HG02973 (cell line): ENCODE results near the gene TRMT44.
A peak's percentile ranks its signal among the peaks of the same experiment; 100 is the strongest.

Experiments
- ATAC-seq: cut with Tn5 transposase; IDR thresholded peaks from one replicate; pipeline ENCODE4 v1.9.1; 2021; ENCODE audit warnings: moderate library complexity; ENCODE audit not compliant: unreplicated experiment

TRMT44 gene

DNA sequence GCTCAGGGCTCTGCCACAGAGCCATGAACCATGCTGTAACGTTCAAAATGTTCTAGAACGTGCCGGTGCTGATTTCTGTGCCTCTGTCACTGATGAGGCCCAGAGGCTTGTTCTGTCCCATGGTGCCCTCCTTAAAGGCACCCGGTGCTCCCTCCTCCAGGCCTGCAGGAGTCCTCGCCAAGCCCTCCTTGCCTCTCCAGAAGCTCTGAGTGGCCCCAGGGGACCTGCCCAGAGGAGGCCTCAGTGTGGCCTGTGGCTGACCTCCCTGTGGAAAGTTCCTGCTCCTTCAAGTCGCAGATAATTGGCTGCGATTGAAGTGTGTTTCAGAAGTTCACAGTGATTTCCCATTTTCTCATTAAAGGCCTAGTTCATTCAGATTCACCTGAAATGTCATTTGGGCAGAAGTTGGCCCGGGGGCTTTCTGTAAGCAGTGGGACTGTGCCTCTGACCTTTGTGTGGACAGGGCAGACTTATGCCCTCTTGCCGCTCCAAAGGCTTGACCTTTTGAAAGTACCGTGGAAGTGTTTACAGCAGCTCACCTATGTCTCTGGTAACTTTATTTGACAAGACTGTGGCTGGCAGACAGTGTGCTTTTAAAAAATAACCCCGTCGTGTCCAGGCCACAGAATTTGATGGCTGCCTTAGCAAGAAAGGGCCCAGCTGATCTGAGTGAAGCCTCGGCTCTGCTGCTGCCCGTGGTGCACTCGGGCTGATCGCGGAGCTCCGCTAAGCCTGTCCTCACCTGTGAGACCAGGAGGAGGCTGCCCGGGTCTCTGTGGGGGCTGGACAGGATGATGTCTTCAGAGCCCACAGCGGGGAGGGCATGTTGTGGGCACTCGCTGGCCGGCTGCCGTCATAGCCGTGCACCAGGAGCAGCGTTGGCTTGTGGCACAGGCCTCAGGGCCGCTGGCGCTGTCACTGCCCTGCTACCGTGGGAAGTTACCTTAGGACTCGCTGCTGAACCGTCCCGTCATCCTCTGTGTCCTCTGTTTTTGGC is 25.3 kb downstream of the TRMT44 start:
- ATAC-seq: no peak

DNA sequence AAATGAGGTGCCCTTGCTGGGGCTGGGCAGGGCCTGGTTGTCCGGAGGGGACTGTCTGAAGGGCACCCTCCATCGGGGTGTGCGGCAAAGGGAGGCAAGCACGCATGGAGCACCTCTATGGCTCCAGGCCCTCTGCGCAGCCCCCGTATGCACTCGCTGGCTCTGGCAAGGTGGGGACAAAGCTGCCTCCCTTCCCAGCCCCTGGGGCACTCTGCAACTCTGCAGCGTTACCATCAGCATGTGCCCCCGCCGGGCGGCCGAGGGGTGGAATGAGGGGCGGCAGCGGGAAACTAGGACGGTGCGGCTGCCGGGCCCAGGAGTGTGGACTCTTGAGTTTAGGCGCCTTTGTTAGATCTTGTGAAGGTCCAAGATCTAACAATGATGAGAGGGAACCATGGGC is 26.4 kb downstream of the TRMT44 start:
- no peak for ATAC-seq

DNA sequence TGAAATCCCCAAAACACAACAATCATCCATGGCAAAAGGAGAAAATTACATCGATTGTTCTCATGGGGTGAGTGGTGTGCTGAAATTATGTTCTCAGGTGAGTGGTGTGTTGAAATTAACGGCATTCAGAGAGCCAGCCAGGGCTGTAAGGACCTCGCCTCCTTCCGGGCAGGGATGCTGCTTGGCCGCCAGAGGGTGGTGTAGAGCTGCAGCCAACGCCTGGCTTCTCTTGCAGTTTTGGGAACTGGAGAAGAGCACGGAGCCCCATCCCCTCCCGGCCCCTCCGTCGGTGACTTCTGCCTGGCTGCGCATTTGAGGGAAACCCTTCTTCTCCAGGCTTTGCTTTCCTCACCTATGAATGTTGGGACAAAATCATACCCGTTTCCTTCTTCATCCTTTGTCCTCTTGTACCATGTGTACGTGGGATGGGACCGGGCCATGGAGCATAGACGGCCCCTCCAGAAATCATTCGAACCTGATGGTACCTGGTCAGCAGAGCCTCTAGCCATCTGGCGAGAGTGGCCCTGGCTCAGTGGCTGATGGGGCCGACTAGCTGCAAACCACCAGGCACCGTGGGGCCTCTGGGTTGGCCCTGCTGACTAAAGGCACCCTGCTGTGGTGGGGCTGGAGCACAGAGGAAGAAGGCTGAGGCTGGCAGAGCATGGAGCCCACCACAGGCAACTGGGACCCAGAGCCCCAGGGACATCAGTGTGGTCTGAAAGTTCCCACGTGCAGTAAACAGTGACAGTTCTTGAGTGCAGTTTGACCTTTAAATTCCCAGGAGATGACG is 28.4 kb downstream of the TRMT44 start:
- peak; percentile 74 for ATAC-seq

DNA sequence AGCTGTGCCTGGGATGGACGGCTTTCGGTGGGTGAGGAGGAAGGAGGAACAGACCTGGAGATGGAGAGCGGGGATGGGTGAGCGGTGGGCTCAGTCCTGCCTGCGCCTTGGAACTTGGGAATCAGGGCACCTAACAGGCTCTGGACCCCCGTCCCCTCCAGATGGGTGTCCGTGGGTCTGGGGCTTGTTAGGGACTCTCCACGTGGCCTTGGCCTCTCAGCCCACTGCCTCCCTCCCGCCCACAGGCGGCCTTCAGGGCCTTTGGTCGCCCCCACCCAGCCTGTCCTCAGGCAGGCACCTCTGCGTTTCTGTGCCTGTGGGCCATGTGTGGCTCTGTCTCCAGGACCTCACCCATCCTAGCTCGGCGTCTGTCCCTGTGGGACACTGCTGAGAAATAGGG is 29.0 kb downstream of the TRMT44 start:
- no peak for ATAC-seq

DNA sequence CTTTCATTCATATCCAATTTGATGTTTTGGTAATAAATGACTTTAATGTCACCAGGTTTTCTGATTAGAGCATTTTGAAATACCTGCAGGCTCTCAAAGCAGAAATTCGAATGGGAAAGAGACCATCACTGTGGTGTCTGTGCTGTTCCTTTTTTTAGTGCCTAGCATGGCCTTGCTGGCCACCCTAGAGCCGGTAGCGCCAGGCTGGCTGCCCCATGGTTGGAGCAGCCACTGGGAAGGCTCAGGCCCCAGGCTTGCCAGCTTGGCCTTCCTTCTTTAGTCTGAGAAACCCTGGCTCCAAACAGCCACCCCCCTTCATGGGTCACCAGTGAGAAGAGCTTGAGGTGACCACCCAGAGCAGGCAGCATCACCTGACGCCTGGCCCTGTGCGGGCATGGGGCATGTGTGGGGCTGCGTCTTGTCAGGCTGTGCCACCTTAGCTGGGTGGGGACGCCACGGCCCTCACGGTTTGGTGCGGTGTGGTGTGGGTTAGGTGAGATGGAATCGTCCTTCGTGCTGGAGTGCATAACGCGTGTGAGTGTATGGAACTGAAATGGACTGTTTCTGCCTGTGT is 30.0 kb downstream of the TRMT44 start:
- ATAC-seq: no peak

DNA sequence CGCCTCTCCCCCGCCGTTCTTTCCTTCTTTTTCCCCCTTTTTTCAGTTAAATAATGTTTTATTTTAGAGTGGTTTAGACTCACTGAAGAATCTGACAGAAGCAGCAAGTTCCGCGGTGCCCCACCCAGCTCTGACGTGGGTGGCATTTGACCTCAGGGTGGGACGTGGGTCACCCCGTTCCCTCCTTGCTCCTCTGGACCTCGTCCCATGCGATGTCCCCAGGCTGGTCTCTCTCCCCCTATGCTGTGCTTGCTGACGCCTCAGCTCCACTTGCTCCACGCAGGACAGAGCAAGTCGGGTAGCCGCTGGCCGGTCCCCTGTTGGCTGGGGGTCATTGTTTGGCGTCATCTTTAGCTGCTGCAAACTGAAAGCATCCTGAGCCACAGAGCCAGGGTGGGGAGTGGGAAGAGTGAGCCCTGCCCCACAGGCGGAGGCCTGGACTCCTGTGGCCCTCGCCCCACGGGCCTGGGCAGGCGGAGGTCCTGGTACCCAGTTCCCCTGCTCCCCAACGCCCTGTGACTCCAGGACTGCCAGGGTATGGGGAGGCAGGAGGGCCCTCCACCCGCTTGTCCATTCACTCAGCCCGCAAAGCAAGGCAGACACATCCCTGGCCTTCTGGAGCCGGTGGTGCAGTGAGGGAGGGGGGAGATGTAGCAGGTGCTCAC is 30.8 kb downstream of the TRMT44 start:
- no peak for ATAC-seq

DNA sequence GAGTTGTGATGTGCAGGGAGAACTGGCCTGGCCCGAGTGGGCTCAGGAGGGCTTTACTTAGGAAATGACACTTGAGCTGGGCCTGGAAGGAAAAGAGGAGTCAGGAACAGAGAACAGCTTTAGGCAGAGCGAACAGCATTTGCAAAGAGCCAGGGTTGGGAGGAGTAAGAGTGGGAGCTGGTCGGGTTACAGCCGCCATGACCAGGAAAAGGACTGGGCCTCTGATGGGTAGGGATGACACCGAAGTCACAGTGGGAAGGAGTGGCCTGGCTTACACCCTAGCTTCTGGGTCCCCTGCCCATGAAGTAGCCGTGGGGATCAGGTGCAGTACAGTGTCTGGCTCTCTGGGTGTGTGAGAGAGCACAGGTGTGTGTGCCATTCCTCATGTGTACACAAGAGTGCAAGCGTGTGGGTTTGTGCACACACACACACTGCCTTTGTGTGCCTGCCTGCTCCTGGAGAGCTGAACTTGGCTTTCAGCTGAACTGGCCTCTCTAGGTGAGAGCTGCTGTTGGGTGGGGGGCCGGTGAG is 31.6 kb downstream of the TRMT44 start:
- ATAC-seq: no peak

DNA sequence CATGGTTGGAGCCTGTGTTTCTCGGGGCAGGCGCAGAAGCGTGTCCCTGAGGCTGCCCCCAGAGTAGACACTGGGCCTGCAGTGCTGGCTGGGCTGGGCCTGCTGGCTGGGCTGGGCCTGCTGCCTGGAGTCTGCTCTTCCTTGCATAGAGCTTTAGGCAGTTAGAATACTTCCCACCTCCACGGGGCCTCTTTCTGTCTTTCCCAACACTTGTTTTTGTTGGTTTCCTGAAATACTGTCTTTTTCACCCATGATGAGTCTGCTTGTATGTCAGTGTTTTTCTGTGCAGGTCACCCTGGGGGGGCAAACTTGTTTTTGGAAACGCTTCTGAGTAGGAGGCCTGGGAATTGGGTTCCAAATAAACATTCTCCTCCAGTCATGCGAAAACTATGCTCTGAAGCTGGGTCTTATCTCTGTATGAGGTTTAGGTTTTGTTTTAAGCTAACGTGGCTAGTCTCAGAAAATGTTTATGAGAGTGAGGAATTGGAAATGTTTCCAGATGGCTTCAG is 32.2 kb downstream of the TRMT44 start:
- no peak for ATAC-seq

DNA sequence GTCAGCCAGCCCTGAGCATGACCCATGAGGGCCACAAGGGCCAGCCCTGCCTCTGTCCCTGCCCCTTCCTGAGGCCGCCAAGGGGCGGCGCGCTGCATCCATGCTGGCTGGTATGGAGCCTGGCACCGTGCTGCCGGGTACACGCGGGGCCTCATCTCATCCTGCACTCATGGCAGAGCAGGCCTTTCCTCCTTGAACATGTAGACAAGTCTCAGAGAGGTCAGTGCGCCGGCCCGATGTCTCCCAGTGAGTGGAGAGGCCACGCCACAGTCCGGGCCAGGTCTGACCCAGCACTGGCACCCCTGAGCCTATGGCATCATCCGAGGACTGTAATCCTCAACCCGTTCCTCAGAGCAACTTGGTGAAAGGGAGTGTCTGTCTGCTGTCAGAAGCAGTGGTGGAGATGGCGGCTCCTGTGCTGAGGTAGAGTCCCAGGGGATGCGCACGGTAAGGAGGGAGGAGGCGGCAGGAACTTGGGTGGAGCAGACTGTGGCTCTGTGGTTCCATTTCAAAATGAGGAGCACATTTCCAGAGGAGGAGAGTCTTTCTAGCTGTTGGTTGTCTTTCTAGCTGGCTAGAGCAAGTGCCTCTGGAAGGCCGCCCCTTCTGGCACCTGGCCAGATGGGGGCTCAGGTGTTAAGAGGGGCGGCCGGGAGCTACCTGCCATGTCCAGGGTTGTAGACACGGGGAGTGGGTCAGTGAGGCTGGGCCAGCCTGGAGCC is 32.8 kb downstream of the TRMT44 start:
- no peak for ATAC-seq

DNA sequence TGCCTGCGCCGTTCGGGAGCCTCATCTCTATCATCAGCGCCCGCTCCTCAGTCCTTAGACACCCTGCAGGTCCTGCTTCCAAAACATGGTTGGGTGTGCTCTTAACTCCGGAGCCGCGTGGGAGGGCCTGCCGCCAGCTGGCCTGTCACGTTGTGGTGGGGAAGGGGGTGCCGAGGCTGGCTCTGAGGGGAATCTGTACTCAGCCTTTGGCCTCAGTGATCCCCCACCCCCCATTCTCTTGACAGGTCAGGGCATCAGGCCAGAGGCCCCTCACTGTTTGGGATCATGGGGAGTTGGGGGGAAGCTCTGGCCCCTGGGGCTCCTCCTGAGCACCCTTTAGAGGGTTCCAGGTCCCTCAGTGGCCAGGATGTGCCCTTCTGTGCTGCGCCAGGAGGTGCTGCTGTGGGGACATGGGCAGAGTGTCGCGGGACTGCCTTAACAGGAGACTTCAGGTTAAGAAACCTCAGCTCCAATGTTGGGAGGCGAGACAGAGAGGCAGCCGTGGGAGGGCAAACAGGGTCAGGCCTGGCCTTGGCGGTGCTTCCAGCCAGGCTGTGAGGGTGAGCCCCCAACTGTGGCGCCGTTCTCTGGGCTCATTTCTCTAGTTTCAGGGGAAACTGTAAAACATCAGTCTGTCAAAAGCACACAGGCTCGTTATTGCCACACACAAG is 33.5 kb downstream of the TRMT44 start:
- no peak for ATAC-seq

DNA sequence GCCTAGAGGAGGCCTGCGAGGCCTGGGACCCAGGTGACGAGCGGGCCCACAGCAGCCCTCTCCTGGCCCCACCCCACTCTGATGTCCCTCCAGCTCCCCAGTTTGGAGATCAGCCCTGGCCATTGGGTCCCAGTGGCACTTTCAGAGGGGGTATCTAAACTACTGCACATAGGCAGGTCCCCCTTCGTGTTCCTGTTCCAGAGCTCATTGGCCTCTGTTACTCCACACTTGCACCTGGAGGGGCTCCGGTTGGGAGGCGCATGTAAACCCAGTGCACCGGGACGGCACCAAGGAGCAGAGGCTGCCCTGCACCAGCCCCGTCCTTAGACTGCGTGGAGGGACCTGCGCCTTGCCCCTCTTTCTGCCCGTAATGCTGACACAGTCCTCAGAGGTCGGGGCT is 34.3 kb downstream of the TRMT44 start:
- no peak for ATAC-seq

DNA sequence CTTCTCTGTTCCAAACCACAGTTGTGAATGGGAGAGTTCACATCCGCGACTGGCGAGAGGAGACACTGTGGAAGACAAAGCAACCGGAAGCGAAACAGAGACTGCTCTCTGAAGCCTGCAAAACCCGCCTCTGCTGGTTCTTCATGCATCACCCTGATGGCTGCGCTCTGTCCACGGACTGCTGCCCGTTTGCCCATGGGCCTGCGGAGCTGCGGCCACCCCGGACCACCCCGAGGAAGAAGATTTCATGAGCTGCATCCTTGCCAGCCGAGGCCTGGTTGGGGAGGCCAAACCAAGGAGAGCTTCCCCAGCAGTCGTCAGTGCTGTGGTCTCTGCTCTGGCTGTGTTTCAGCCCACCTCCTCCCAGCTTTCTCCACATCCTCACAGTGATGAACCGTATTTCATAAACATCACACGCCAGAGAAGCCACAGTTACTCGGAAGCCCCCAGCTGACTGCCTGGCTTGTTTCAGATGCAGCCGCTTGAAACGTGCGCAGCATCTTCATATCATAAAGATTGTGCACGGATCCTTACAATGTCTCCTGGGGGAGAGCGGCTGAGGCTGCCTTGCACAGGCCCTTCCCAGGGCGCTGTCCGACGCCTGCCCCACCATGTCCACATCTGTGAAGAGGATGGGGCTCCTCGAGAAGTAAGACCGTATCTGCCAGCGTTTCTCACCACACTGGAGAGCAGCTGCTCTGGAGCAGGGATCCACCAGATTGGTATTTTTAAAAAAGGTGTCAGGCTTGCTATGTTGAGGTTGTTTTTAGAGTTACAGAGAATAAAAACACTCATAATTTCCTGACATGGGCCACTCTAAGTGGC is 35.4 kb downstream of the TRMT44 start:
- ATAC-seq: no peak

DNA sequence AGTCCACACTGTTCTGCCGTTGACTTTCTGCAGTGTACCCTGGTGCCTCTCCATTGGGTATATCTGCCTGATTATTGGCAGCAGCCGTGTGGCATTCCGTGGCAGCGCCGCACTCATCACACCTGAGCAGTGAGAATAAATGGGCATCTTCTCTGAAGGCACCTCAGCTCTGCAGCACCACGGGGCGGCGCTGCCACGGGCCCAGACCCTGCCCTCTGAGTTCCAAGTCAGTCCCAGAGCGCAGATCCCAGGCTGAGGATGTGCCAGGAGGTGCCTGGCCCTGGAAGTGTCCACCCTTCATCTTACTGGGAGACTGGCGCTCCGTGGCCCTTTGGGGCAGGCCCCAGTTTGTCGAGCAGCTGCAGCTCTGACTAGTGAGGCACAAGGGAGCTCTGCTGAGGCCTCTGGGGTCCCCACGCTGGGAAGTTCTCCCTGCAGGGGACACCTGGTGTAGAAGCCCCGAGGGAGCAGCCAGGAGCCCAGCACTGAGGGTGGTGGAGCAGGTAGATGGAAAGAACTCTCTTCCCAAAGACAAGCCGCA is 36.6 kb downstream of the TRMT44 start:
- no peak for ATAC-seq

DNA sequence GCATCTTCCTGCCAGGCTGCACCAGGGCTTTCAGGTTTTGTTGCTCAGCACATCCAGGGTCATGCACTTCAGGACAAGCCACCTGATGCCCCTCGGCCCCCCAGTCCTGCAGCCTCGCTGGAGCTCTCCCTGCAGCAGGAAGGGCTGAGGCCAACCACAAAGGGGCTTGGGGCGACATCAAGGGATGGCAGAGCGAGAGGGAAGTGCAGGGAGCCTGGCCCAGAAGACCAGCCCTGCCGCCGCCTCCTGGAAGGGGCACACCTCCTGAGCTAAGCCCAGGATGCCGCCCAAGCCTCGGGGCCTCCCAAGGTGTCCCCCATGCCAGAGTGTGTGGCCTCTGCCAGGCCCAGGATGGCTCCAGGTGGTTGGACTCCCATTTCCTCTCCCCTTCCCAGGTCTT is 37.1 kb downstream of the TRMT44 start:
- no peak for ATAC-seq

DNA sequence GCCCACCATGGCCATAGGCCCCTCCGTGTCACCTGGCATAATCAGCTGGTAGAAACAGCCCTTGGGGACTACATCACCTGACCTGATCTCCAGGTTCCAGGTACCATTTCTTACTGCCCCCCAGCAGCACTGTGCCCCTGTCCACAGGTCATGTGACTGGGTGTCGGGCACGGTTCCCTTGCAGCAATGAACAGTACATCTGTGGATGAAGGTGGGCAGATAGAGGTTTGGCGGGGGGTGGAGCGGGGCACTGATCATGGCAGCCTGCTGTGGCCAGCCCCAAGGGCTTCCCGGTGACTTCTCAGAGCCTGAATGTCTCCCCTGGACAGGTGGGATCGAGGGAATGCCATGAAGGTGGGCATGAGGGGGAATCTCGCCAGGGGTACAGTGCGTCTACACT is 37.8 kb downstream of the TRMT44 start:
- no peak for ATAC-seq

DNA sequence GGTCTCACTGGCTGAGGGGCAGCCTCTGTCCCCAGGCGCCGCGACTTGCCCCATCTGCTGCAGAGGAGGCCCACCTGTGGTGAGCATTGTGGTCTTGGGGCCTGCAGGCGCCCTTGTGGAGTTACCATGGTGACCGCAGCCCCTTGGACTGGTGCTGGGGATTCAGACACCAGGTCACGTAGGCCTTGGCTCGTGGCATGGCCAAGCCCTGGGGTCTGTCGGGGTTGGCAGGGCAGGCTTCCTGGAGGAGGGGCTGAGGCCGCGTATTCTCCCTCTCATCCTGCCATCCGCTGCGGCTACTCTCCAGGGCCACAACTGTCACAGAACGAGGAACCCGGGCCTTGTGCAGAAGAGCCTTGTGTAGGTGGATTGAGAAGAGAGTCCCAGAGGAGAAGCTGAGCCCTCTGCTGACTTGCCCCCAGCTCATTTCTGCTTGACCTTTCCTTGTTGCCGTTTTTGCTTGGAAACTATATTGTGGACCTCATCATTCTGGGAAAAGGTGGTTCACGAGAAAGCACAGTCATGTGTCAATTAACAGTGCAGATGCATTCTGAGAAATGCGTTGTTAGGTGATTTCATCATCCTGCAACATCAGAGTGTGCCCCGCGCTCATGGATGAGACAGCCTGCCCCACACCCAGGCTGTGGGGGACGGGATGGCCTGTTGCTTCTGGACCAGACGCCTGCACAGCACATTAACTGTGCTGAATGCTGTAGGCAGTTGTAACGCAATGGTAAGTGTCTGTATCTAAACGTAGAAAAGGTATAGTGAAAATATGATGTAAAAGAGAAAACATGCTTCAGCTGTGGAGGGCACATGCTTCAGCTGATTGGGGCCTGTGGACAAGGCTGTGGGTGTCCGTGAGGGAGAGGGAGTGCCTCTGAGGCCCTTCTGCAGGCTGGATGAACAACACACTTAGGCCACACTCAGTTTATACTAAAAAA is 38.5 kb downstream of the TRMT44 start:
- no peak for ATAC-seq

DNA sequence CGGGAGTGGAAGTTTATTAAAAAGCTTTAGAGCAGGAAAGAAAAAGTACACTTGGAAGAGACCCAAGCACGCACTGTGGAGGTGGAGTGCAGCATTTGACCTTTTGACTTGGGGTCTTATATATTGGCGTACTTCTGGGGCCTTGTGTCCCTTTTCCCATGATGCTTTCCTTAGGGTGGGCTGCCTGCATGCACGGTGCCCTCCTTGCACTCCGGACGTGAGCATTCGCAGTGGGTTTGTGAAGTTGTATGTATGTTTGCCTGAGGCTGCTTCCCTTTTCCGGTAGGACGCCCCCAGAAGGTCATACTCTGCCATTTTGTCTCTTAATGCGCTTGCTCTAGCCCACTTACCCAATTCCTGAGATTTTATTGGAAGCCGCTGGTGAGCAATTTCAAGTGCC is 39.6 kb downstream of the TRMT44 start:
- ATAC-seq: no peak
